Endometrium (tissue), 2 donors: Measurements from ENCODE around the gene FGFR3.

Source experiments
- FAIRE-seq: peaks from 2 replicates; lab custom pipeline; 2012; peaks lifted over from hg19 to GRCh38; lab: Jason Lieb, UNC
- donor health status: control.
- donor health status: control.

Gene FGFR3

GRCh38 chr4:1770791-1771231, 22.3 kb upstream of the FGFR3 start:
- FAIRE-seq: no peak

GRCh38 chr4:1771555-1772305, 21.4 kb upstream of the FGFR3 start:
- no peak for FAIRE-seq

- no peak for FAIRE-seq
Observed at GRCh38 chr4:1772853-1773538, 20.1 kb upstream of the FGFR3 start.

- FAIRE-seq: no peak
Observed at GRCh38 chr4:1773754-1774153, 19.3 kb upstream of the FGFR3 start.

- no peak for FAIRE-seq
Observed at GRCh38 chr4:1775731-1776500, 17.2 kb upstream of the FGFR3 start.

GRCh38 chr4:1776521-1777161, 16.5 kb upstream of the FGFR3 start:
- no peak for FAIRE-seq

- FAIRE-seq: no peak
Observed at GRCh38 chr4:1777822-1778641, 15.1 kb upstream of the FGFR3 start.

- FAIRE-seq: no peak
Observed at GRCh38 chr4:1778642-1779392, 14.3 kb upstream of the FGFR3 start.

GRCh38 chr4:1779588-1780382, 13.3 kb upstream of the FGFR3 start:
- FAIRE-seq: no peak

- no peak for FAIRE-seq
Observed at GRCh38 chr4:1780435-1780834, 12.7 kb upstream of the FGFR3 start.

GRCh38 chr4:1783015-1783414, 10.1 kb upstream of the FGFR3 start:
- FAIRE-seq: no peak

- FAIRE-seq: no peak
Observed at GRCh38 chr4:1783970-1784369, 9.1 kb upstream of the FGFR3 start.

- no peak for FAIRE-seq
Observed at GRCh38 chr4:1784395-1784788, 8.7 kb upstream of the FGFR3 start.

- no peak for FAIRE-seq
Observed at GRCh38 chr4:1784789-1785591, 8.1 kb upstream of the FGFR3 start.

GRCh38 chr4:1785592-1785991, 7.5 kb upstream of the FGFR3 start:
- FAIRE-seq: no peak

GRCh38 chr4:1786544-1787362, 6.3 kb upstream of the FGFR3 start:
- no peak for FAIRE-seq

- FAIRE-seq: no peak
Observed at GRCh38 chr4:1787411-1788077, 5.5 kb upstream of the FGFR3 start.
